Measurements from ENCODE around the gene CTPS2.

Gene CTPS2

GRCh38 chrX:16664626-16665025, 47.8 kb downstream of the CTPS2 start:
- DNase-seq (ENCODE audit: low read depth, low spot score): no peak
- no peak overlapping the region for H3K4me3 ChIP-seq (ENCODE audit: low read length)

- DNase-seq (ENCODE audit: low read depth, low spot score): no peak
- no peak overlapping the region for H3K4me3 ChIP-seq (ENCODE audit: low read length)
Measured at GRCh38 chrX:16664074-16664473, 48.4 kb downstream of the CTPS2 start.

GRCh38 chrX:16662402-16662801, 50.1 kb downstream of the CTPS2 start:
- DNase-seq (ENCODE audit: low read depth, low spot score): no peak
- H3K4me3 ChIP-seq (ENCODE audit: low read length): no peak overlapping the region

- no peak for DNase-seq (ENCODE audit: low read depth, low spot score)
- H3K4me3 ChIP-seq (ENCODE audit: low read length): no peak overlapping the region
Measured at GRCh38 chrX:16661495-16661894, 51.0 kb downstream of the CTPS2 start.

GRCh38 chrX:16659321-16659720, 53.1 kb downstream of the CTPS2 start:
- no peak overlapping the region for H3K4me3 ChIP-seq (ENCODE audit: low read length)
- DNase-seq (ENCODE audit: low read depth, low spot score): no peak

- no peak overlapping the region for H3K4me3 ChIP-seq (ENCODE audit: low read length)
- no peak for DNase-seq (ENCODE audit: low read depth, low spot score)
Measured at GRCh38 chrX:16658284-16658683, 54.2 kb downstream of the CTPS2 start.

GRCh38 chrX:16654093-16654492, 58.4 kb downstream of the CTPS2 start:
- no peak overlapping the region for H3K4me3 ChIP-seq (ENCODE audit: low read length)
- no peak for DNase-seq (ENCODE audit: low read depth, low spot score)

- no peak for DNase-seq (ENCODE audit: low read depth, low spot score)
- H3K4me3 ChIP-seq (ENCODE audit: low read length): no peak overlapping the region
Measured at GRCh38 chrX:16653424-16653823, 59.0 kb downstream of the CTPS2 start.

GRCh38 chrX:16651391-16652024, 61.0 kb downstream of the CTPS2 start:
- no peak overlapping the region for H3K4me3 ChIP-seq (ENCODE audit: low read length)
- DNase-seq (ENCODE audit: low read depth, low spot score): no peak

- no peak for DNase-seq (ENCODE audit: low read depth, low spot score)
- H3K4me3 ChIP-seq (ENCODE audit: low read length): no peak within 1 kb of the TSS
Measured at GRCh38 chrX:16649858-16650257, 62.6 kb downstream of the CTPS2 start, which contains the start of gene S100G. TSS of gene S100G (plus strand) at chrX:16650158. CDS start at chrX:16651007, 849 bp downstream.

GRCh38 chrX:16646366-16647138, 65.9 kb downstream of the CTPS2 start:
- no peak overlapping the region for H3K4me3 ChIP-seq (ENCODE audit: low read length)
- DNase-seq (ENCODE audit: low read depth, low spot score): no peak

GRCh38 chrX:16643176-16643575, 69.3 kb downstream of the CTPS2 start:
- no peak overlapping the region for H3K4me3 ChIP-seq (ENCODE audit: low read length)
- DNase-seq (ENCODE audit: low read depth, low spot score): no peak

GRCh38 chrX:16640823-16641222, 71.6 kb downstream of the CTPS2 start:
- no peak overlapping the region for H3K4me3 ChIP-seq (ENCODE audit: low read length)
- DNase-seq (ENCODE audit: low read depth, low spot score): no peak

- no peak overlapping the region for H3K4me3 ChIP-seq (ENCODE audit: low read length)
- no peak for DNase-seq (ENCODE audit: low read depth, low spot score)
Measured at GRCh38 chrX:16639966-16640365, 72.5 kb downstream of the CTPS2 start.

- no peak for DNase-seq (ENCODE audit: low read depth, low spot score)
Measured at GRCh38 chrX:16638533-16638932, 73.9 kb downstream of the CTPS2 start.

GRCh38 chrX:16635596-16635995, 76.9 kb downstream of the CTPS2 start:
- no peak for DNase-seq (ENCODE audit: low read depth, low spot score)
- H3K4me3 ChIP-seq (ENCODE audit: low read length): no peak overlapping the region

More at GRCh38 chrX:16638533-16638932, 73.9 kb downstream of the CTPS2 start:
- H3K4me3 ChIP-seq (ENCODE audit: low read length): no peak overlapping the region

GRCh38 chrX:16635040-16635439, 77.4 kb downstream of the CTPS2 start:
- no peak for DNase-seq (ENCODE audit: low read depth, low spot score)
- H3K4me3 ChIP-seq (ENCODE audit: low read length): no peak overlapping the region

GRCh38 chrX:16633754-16634153, 78.7 kb downstream of the CTPS2 start:
- no peak overlapping the region for H3K4me3 ChIP-seq (ENCODE audit: low read length)
- no peak for DNase-seq (ENCODE audit: low read depth, low spot score)

GRCh38 chrX:16629909-16630308, 82.6 kb downstream of the CTPS2 start:
- H3K4me3 ChIP-seq (ENCODE audit: low read length): no peak overlapping the region
- no peak for DNase-seq (ENCODE audit: low read depth, low spot score)

GRCh38 chrX:16628946-16629595, 83.4 kb downstream of the CTPS2 start:
- H3K4me3 ChIP-seq (ENCODE audit: low read length): no peak overlapping the region
- DNase-seq (ENCODE audit: low read depth, low spot score): no peak

All from Jurkat, Clone E6-1 (cell line).